CD4-positive, alpha-beta memory T cell (primary cell): ENCODE measurements around the gene TNFSF4. TPM values are rescaled to one million over a fixed set of nuclear protein-coding genes. Genes with fewer than 3 reads are reported as not detected.

Experiments used
- CTCF ChIA-PET: fragments of 350-600 bp; sonication (Branson Sonifier 250); formaldehyde crosslinking; loops from one replicate; lab custom pipeline; 2021; ENCODE audit warnings: inconsistent platforms; ENCODE audit not compliant: partially characterized antibody; lab: Charles Lee
- POLR2A ChIA-PET: fragments of 350-600 bp; sonication (Branson Sonifier 250); formaldehyde crosslinking; loops from one replicate; lab custom pipeline; 2021; ENCODE audit not compliant: partially characterized antibody; lab: Charles Lee
- DNase-seq, 5 donors: peaks; one replicate each; pipeline versions ENCODE4 v3.0.0 to v3.0.0-alpha.2; 2020 to 2022; ENCODE audit warnings: mixed read lengths in 1 of 5
- H3K27ac ChIP-seq: one replicate; pipeline ENCODE4 v1.7.0; 2013; ENCODE audit warnings: low read depth, low read length
- H3K27me3 ChIP-seq: 2 replicates; pipeline ENCODE4 v1.7.0; 2013; ENCODE audit warnings: mild to moderate bottlenecking, low read length, moderate library complexity; ENCODE audit not compliant: insufficient read depth
- H3K36me3 ChIP-seq: 2 replicates; pipeline ENCODE4 v1.7.0; 2013; ENCODE audit warnings: mild to moderate bottlenecking, low read length, moderate library complexity; ENCODE audit not compliant: insufficient read depth
- H3K4me1 ChIP-seq: 2 replicates; pipeline ENCODE4 v1.7.0; 2013; ENCODE audit warnings: mild to moderate bottlenecking, low read length, moderate library complexity; ENCODE audit not compliant: insufficient read depth
- H3K4me3 ChIP-seq, 2 donors: one replicate each; pipeline ENCODE4 v1.7.0; 2013; ENCODE audit warnings: low read length in 2 of 2, mild to moderate bottlenecking in 1 of 2
- H3K9me3 ChIP-seq, 2 donors: one replicate each; pipeline ENCODE4 v1.7.0; 2013; ENCODE audit warnings: low read length in 2 of 2, control low read depth in 1 of 2; ENCODE audit not compliant: control insufficient read depth in 1 of 2
- H3K27ac Mint-ChIP-seq, 7 donors: one replicate each; pipeline ENCODE4 v1.8.0; 2020 to 2021; ENCODE audit warnings: mixed read lengths in 7 of 7, mild to moderate bottlenecking in 6 of 7, inconsistent platforms in 3 of 7, moderate library complexity in 3 of 7
- H3K27me3 Mint-ChIP-seq, 2 donors: one replicate each; pipeline ENCODE4 v1.8.0; 2020 to 2021; ENCODE audit warnings: mixed read lengths in 2 of 2
- H3K36me3 Mint-ChIP-seq, 2 donors: one replicate each; pipeline ENCODE4 v1.8.0; 2020 to 2021; ENCODE audit warnings: mixed read lengths in 2 of 2, inconsistent platforms in 1 of 2, mild to moderate bottlenecking in 1 of 2
- H3K4me1 Mint-ChIP-seq, 4 donors: one replicate each; pipeline ENCODE4 v1.8.0; 2020 to 2021; ENCODE audit warnings: mixed read lengths in 4 of 4, mild to moderate bottlenecking in 1 of 4
- H3K4me3 Mint-ChIP-seq, 8 donors: one replicate each; pipeline ENCODE4 v1.8.0; 2020 to 2021; ENCODE audit warnings: mixed read lengths in 8 of 8, mild to moderate bottlenecking in 7 of 8, moderate library complexity in 6 of 8, inconsistent platforms in 3 of 8
- H3K9me3 Mint-ChIP-seq, 8 donors: one replicate each; pipeline ENCODE4 v1.8.0; 2020 to 2021; ENCODE audit warnings: mixed read lengths in 8 of 8, mild to moderate bottlenecking in 5 of 8, inconsistent platforms in 3 of 8, moderate library complexity in 1 of 8
- intact Hi-C: fragments of 100-400 bp; cut with micrococcal nuclease; formaldehyde crosslinking; loops from one replicate; pipeline ENCODE4 v1.15.1; 2023
- polyA plus RNA-seq, 2 donors: library from polyadenylated mRNA; unstranded; fragments of 300-500 nt; fragmentation: Illumina TruSeq; gene quantifications; one replicate each; pipeline ENCODE4 v1.2.3, GENCODE V29; 2021
- total RNA-seq, 2 experiments: library from RNA; stranded (reverse); gene quantifications; one replicate each; pipeline ENCODE4 v1.2.3, GENCODE V29; 2021

Gene TNFSF4
- total and polyA plus RNA-seq, 4 experiments from 2014 or later, result 0.18 to 3.9 (median 2.4) TPM

- Histone ChIP-seq H3K27ac (no peak overlapping the region), H3K27me3 (no peaks in the 10 kb centered on the region), H3K9me3 (no peaks in the 10 kb centered on the region), H3K36me3 (no peaks in the 10 kb centered on the region), H3K4me1 (no peaks in the 10 kb centered on the region), H3K4me3 (no peak overlapping the region)
- POLR2A ChIA-PET, result no interaction called here
- no peak for DNase-seq
- no peak overlapping the region for H3K4me3 Mint-ChIP-seq
- peaks cover 10 to 16% of the 10 kb centered on the region in 2 donors for H3K36me3 Mint-ChIP-seq
- H3K9me3 Mint-ChIP-seq, result peaks cover 0 to 18% (median 10%) of the 10 kb centered on the region in 8 donors
- CTCF ChIA-PET, result interaction anchor here (1.3 kb wide), 1 partner anchor 19 kb away, joined by 3 read pairs; no protein-coding TSS in a partner anchor
- peaks cover 0 to 3% (median 0%) of the 10 kb centered on the region in 4 donors for H3K4me1 Mint-ChIP-seq
- no peaks in the 10 kb centered on the region for H3K27me3 Mint-ChIP-seq
- intact Hi-C loops, result no loop called here
- peak overlapping the region in 1 of 7 donors; percentile 43 for H3K27ac Mint-ChIP-seq
These were observed 17.8 kb upstream of the TNFSF4 start for GRCh38 chr1:173224949-173225348.

- POLR2A ChIA-PET, result no interaction called here
- Mint-ChIP-seq H3K4me3 (no peak overlapping the region), H3K36me3 (peaks cover 7 to 13% of the 10 kb centered on the region in 2 donors), H3K27ac (no peak overlapping the region), H3K9me3 (peaks cover 0 to 12% (median 8%) of the 10 kb centered on the region in 8 donors), H3K4me1 (peaks cover 0 to 3% (median 0%) of the 10 kb centered on the region in 4 donors), H3K27me3 (no peaks in the 10 kb centered on the region)
- intact Hi-C loops, result no loop called here
- Histone ChIP-seq H3K9me3 (no peaks in the 10 kb centered on the region), H3K27ac (no peak overlapping the region), H3K4me1 (no peaks in the 10 kb centered on the region), H3K27me3 (no peaks in the 10 kb centered on the region), H3K36me3 (no peaks in the 10 kb centered on the region), H3K4me3 (no peak overlapping the region)
- CTCF ChIA-PET, result interaction anchor here (1.3 kb wide), 1 partner anchor 19 kb away, joined by 3 read pairs; no protein-coding TSS in a partner anchor
- DNase-seq, result no peak
These were observed 17.3 kb upstream of the TNFSF4 start for GRCh38 chr1:173224280-173224892.

- Histone ChIP-seq H3K27me3 (no peaks in the 10 kb centered on the region), H3K4me1 (no peaks in the 10 kb centered on the region), H3K4me3 (no peak overlapping the region), H3K27ac (no peak overlapping the region), H3K9me3 (no peaks in the 10 kb centered on the region), H3K36me3 (no peaks in the 10 kb centered on the region)
- no peak overlapping the region for H3K4me3 Mint-ChIP-seq
- H3K27ac Mint-ChIP-seq, result peak overlapping the region in 1 of 7 donors; percentile 15
- ChIA-PET CTCF (interaction anchor here (1.6 kb wide), 1 partner anchor 478 kb away, joined by 5 read pairs; no protein-coding TSS in a partner anchor), POLR2A (no interaction called here)
- H3K27me3 Mint-ChIP-seq, result no peaks in the 10 kb centered on the region
- peaks cover 0 to 5% (median 0%) of the 10 kb centered on the region in 8 donors for H3K9me3 Mint-ChIP-seq
- peaks cover 0 to 3% (median 0%) of the 10 kb centered on the region in 4 donors for H3K4me1 Mint-ChIP-seq
- intact Hi-C loops, result no loop called here
- DNase-seq, result no peak
- H3K36me3 Mint-ChIP-seq, result peaks cover 1 to 4% of the 10 kb centered on the region in 2 donors
These were observed 15.9 kb upstream of the TNFSF4 start for GRCh38 chr1:173223031-173223380.

DNA sequence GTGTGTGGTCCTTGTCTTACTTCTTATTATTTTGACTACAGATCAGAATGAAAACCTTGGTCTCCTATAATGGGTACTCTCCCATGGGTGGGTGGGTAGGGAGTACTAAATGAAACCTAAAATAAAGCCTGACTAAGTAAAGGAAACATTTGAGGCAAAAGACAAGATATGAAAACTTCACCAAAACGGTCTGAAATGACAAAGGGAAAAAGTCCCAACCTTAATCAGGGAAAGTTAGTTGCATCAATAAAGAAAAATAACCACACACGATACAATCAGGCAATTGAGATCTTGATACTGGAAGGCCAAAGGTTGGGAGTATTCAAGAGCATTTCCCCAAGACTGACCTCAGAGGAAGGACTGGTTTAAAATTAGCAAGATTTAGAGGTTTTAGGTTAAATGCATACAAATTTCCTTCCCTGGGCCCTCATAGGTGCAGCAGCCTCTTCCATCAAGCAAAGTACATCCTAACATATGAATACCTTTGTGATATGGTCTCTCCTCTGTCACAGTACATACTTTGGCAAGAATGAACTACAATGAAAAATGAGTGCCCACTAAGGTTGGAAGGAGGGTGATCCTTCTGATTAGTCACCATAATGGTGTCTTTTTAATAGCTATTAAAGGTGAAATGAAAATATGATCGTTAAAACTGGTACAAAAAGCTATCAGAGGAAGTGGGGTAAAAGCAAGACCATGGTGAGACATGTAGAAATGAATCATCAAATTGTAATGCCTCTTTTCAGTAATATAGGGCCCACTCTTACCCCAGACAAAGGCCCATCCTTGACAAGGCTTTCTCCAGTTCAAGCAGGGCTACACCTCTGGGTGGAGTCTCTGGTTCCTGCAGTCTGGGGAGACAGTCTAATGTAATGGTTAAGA, 15.3 kb upstream of the TNFSF4 start:
- H3K27me3 Mint-ChIP-seq, result no peaks in the 10 kb centered on the region
- H3K4me1 ChIP-seq, result no peaks in the 10 kb centered on the region
- H3K4me3 ChIP-seq, result no peak overlapping the region
- H3K4me1 Mint-ChIP-seq, result peaks cover 0 to 3% (median 0%) of the 10 kb centered on the region in 4 donors
- H3K27me3 ChIP-seq, result no peaks in the 10 kb centered on the region
- H3K9me3 Mint-ChIP-seq, result peaks cover 0 to 2% (median 0%) of the 10 kb centered on the region in 8 donors
- H3K36me3 ChIP-seq, result no peaks in the 10 kb centered on the region
- intact Hi-C loops, result no loop called here
- ChIA-PET CTCF (interaction anchor here (1.6 kb wide), 1 partner anchor 478 kb away, joined by 5 read pairs; no protein-coding TSS in a partner anchor), POLR2A (no interaction called here)
- H3K27ac Mint-ChIP-seq, result peak overlapping the region in 2 of 7 donors; percentile 15 to 58
- no peaks in the 10 kb centered on the region for H3K9me3 ChIP-seq
- DNase-seq, result no peak
- no peak overlapping the region for H3K27ac ChIP-seq
- H3K36me3 Mint-ChIP-seq, result peaks cover 1 to 4% of the 10 kb centered on the region in 2 donors
- no peak overlapping the region for H3K4me3 Mint-ChIP-seq

GRCh38 chr1:173220157-173220556, 13.0 kb upstream of the TNFSF4 start:
- Mint-ChIP-seq H3K36me3 (no peaks in the 10 kb centered on the region), H3K9me3 (no peaks in the 10 kb centered on the region), H3K4me1 (peaks cover 0 to 3% (median 0%) of the 10 kb centered on the region in 4 donors), H3K27ac (no peak overlapping the region), H3K4me3 (no peak overlapping the region), H3K27me3 (no peaks in the 10 kb centered on the region)
- POLR2A ChIA-PET, result no interaction called here
- no peaks in the 10 kb centered on the region for H3K9me3 ChIP-seq
- DNase-seq, result no peak
- no peaks in the 10 kb centered on the region for H3K4me1 ChIP-seq
- no peak overlapping the region for H3K27ac ChIP-seq
- H3K4me3 ChIP-seq, result no peak overlapping the region
- no peaks in the 10 kb centered on the region for H3K27me3 ChIP-seq
- CTCF ChIA-PET, result no interaction called here
- H3K36me3 ChIP-seq, result no peaks in the 10 kb centered on the region
- intact Hi-C loops, result no loop called here

DNA sequence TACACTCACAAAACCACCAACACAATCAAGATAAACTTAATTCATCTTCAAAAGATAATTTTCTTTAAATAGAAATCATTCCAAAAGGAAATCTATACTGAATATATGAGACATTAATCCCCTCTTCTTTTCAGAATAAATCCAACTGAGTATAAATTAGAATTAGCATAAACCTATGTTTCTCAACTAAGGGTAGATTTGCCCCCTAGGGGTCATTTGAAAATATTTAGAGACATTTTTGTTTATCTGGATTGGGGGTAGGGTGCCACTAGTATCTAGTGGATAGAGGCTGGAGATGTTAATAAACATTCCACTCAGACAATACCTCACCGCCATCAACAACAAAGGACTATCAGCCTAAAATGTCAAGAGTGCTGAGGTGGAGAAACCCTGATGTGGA, 6.5 kb upstream of the TNFSF4 start:
- Mint-ChIP-seq H3K27me3 (no peaks in the 10 kb centered on the region), H3K4me3 (no peak overlapping the region), H3K9me3 (no peaks in the 10 kb centered on the region), H3K4me1 (peaks cover 2 to 19% (median 11%) of the 10 kb centered on the region in 4 donors), H3K27ac (no peak overlapping the region), H3K36me3 (no peaks in the 10 kb centered on the region)
- CTCF ChIA-PET, result interaction anchor here (1.1 to 2.7 kb wide), 2 partner anchors 388 to 468 kb away, joined by 3 to 9 read pairs; no protein-coding TSS in a partner anchor
- POLR2A ChIA-PET, result no interaction called here
- DNase-seq, result no peak
- intact Hi-C loops, result no loop called here
- no peaks in the 10 kb centered on the region for H3K4me1 ChIP-seq
- H3K27me3 ChIP-seq, result no peaks in the 10 kb centered on the region
- no peak overlapping the region for H3K4me3 ChIP-seq
- no peaks in the 10 kb centered on the region for H3K36me3 ChIP-seq
- H3K9me3 ChIP-seq, result no peaks in the 10 kb centered on the region
- H3K27ac ChIP-seq, result no peak overlapping the region

- H3K27me3 ChIP-seq, result no peaks in the 10 kb centered on the region
- H3K4me3 ChIP-seq, result no peak overlapping the region
- ChIA-PET CTCF (interaction anchor here (2.7 kb wide), 1 partner anchor 387 kb away, joined by 9 read pairs; no protein-coding TSS in a partner anchor), POLR2A (no interaction called here)
- intact Hi-C loops, result no loop called here
- no peak overlapping the region for H3K27ac ChIP-seq
- Mint-ChIP-seq H3K36me3 (no peaks in the 10 kb centered on the region), H3K4me1 (peaks cover 2 to 20% (median 11%) of the 10 kb centered on the region in 4 donors), H3K4me3 (no peak overlapping the region), H3K9me3 (no peaks in the 10 kb centered on the region), H3K27me3 (no peaks in the 10 kb centered on the region), H3K27ac (no peak overlapping the region)
- no peaks in the 10 kb centered on the region for H3K36me3 ChIP-seq
- no peaks in the 10 kb centered on the region for H3K4me1 ChIP-seq
- DNase-seq, result no peak
- no peaks in the 10 kb centered on the region for H3K9me3 ChIP-seq
These were observed 5.9 kb upstream of the TNFSF4 start for GRCh38 chr1:173212952-173213491.
